GM19193 (cell line): Measurements from ENCODE around the gene ERICH6.

Experiments used
- POLR2A ChIP-seq: IDR thresholded peaks from 4 replicates; pipeline ENCODE4 v1.6.1; 2011; ENCODE audit not compliant: insufficient read depth, insufficient read length; ENCODE audit errors: extremely low read depth

The ERICH6 gene

GRCh38 chr3:150727653-150728502 lies 24.2 kb upstream of the ERICH6 start:
- no peak for TF ChIP-seq POLR2A

- no peak for TF ChIP-seq POLR2A
Measured at GRCh38 chr3:150725548-150725947, 21.8 kb upstream of the ERICH6 start.

GRCh38 chr3:150723946-150724345 lies 20.2 kb upstream of the ERICH6 start:
- TF ChIP-seq POLR2A = no peak

GRCh38 chr3:150722267-150722666 lies 18.5 kb upstream of the ERICH6 start:
- TF ChIP-seq POLR2A = no peak

GRCh38 chr3:150721285-150722130 lies 17.8 kb upstream of the ERICH6 start:
- TF ChIP-seq POLR2A = no peak

- TF ChIP-seq POLR2A = no peak
Measured at GRCh38 chr3:150720444-150720843, 16.7 kb upstream of the ERICH6 start.

- no peak for TF ChIP-seq POLR2A
Measured at GRCh38 chr3:150710097-150710496, 6.4 kb upstream of the ERICH6 start.

GRCh38 chr3:150703299-150703755 lies 393 bp downstream of the ERICH6 start:
- no peak for TF ChIP-seq POLR2A

- no peak for TF ChIP-seq POLR2A
Measured at GRCh38 chr3:150699068-150699639, 4.6 kb downstream of the ERICH6 start.

GRCh38 chr3:150697646-150698045 lies 6.1 kb downstream of the ERICH6 start:
- TF ChIP-seq POLR2A = no peak

- no peak for TF ChIP-seq POLR2A
Measured at GRCh38 chr3:150691414-150692040, 12.2 kb downstream of the ERICH6 start.

- no peak for TF ChIP-seq POLR2A
Measured at GRCh38 chr3:150687613-150688012, 16.1 kb downstream of the ERICH6 start.

- no peak for TF ChIP-seq POLR2A
Measured at GRCh38 chr3:150682824-150683223, 20.9 kb downstream of the ERICH6 start.

- TF ChIP-seq POLR2A = no peak
Measured at GRCh38 chr3:150682279-150682678, 21.4 kb downstream of the ERICH6 start.

GRCh38 chr3:150681057-150681456 lies 22.7 kb downstream of the ERICH6 start:
- TF ChIP-seq POLR2A = no peak
